Measurements from ENCODE around the gene DCDC2C. TPM values are rescaled to one million over a fixed set of nuclear protein-coding genes. Genes with fewer than 3 reads are reported as not detected.

DCDC2C gene
- total RNA-seq, 1 experiment from 2014 or later = not detected

GRCh38 chr2:3730646-3731045 lies 27.3 kb downstream of the DCDC2C start (continued):
- no peak for TF ChIP-seq IRF1 (CRISPR knock-in tag; IDR thresholded peaks at IDR 0.05)
- no peak for TF ChIP-seq ZNF232 (CRISPR knock-in tag; IDR thresholded peaks at IDR 0.05)
- no peak for TF ChIP-seq RELA (CRISPR knock-in tag; IDR thresholded peaks at IDR 0.05; ENCODE audit: borderline replicate concordance)

- Mint-ChIP-seq H3K4me1 (no peaks in the 10 kb centered on the region), H3K4me3 (no peak overlapping the region), H3K27ac (no peak overlapping the region), H3K36me3 (peaks cover 63% of the 10 kb centered on the region), H3K9me3 (peaks cover 81% of the 10 kb centered on the region), H3K27me3 (ENCODE audit: low read depth) (peaks cover 23% of the 10 kb centered on the region)
- TF ChIP-seq IRF1 (CRISPR knock-in tag; IDR thresholded peaks at IDR 0.05) = no peak
- TF ChIP-seq E2F4 (CRISPR knock-in tag; IDR thresholded peaks at IDR 0.05; ENCODE audit: borderline replicate concordance, low read depth) = no peak
- TF ChIP-seq ZNF671 (CRISPR knock-in tag; IDR thresholded peaks at IDR 0.05) = no peak
- no peak for TF ChIP-seq USF1 (CRISPR knock-in tag; IDR thresholded peaks at IDR 0.05)
- no peak for TF ChIP-seq CREM (CRISPR knock-in tag; IDR thresholded peaks at IDR 0.05)
- TF ChIP-seq KAT7 (CRISPR knock-in tag; IDR thresholded peaks at IDR 0.05; ENCODE audit: borderline replicate concordance) = no peak
- TF ChIP-seq RORB (CRISPR knock-in tag; IDR thresholded peaks at IDR 0.05) = no peak
- no peak for TF ChIP-seq AFF4 (CRISPR knock-in tag; IDR thresholded peaks at IDR 0.05; ENCODE audit: borderline replicate concordance)
- no peak for TF ChIP-seq GABPB1 (CRISPR knock-in tag; IDR thresholded peaks at IDR 0.05)
- TF ChIP-seq ZMAT4 (CRISPR knock-in tag; IDR thresholded peaks at IDR 0.05) = no peak
- TF ChIP-seq FOXK1 (CRISPR knock-in tag; IDR thresholded peaks at IDR 0.05) = no peak
- no peak for TF ChIP-seq E2F1 (CRISPR knock-in tag; IDR thresholded peaks at IDR 0.05)
- no peak for TF ChIP-seq ZNF317 (CRISPR knock-in tag; IDR thresholded peaks at IDR 0.05; ENCODE audit: borderline replicate concordance, low read depth)
- no peak for ATAC-seq
- ChIA-PET CTCF (no interaction called here), POLR2A (no interaction called here)
- no peak for DNase-seq (ENCODE audit: low spot score)
These were observed 28.5 kb downstream of the DCDC2C start for GRCh38 chr2:3731829-3732228.

GRCh38 chr2:3736112-3736511 lies 32.7 kb downstream of the DCDC2C start:
- no peak overlapping the region for H3K4me3 Mint-ChIP-seq
- no peaks in the 10 kb centered on the region for H3K4me1 Mint-ChIP-seq
- H3K36me3 Mint-ChIP-seq = peaks cover 52% of the 10 kb centered on the region
- ATAC-seq (no peak), DNase-seq (ENCODE audit: low spot score) (no peak)
- H3K27ac Mint-ChIP-seq = no peak overlapping the region
- H3K9me3 Mint-ChIP-seq = peaks cover 75% of the 10 kb centered on the region
- POLR2A ChIA-PET = no interaction called here
- H3K27me3 Mint-ChIP-seq (ENCODE audit: low read depth) = peaks cover 15% of the 10 kb centered on the region
- CTCF ChIA-PET = no interaction called here
- TF ChIP-seq NR3C1 (CRISPR knock-in tag; conservative IDR thresholded peaks at IDR 0.05; ENCODE audit: low read depth) = no peak
- TF ChIP-seq SMAD4 (CRISPR knock-in tag; IDR thresholded peaks at IDR 0.05) = no peak
- TF ChIP-seq USF1 (CRISPR knock-in tag; IDR thresholded peaks at IDR 0.05) = no peak
- TF ChIP-seq NR1H2 (CRISPR knock-in tag; IDR thresholded peaks at IDR 0.05) = no peak
- TF ChIP-seq HMGXB4 (CRISPR knock-in tag; IDR thresholded peaks at IDR 0.05) = no peak
- TF ChIP-seq E2F4 (CRISPR knock-in tag; IDR thresholded peaks at IDR 0.05; ENCODE audit: borderline replicate concordance, low read depth) = no peak
- TF ChIP-seq IRF2 (CRISPR knock-in tag; IDR thresholded peaks at IDR 0.05; ENCODE audit: borderline replicate concordance, low read depth) = no peak
- TF ChIP-seq ELF4 (CRISPR knock-in tag; IDR thresholded peaks at IDR 0.05; ENCODE audit: low read depth) = no peak

Measured in WTC11 (cell line).